Calu3 (cell line): ENCODE results near the gene TTBK2. TPM values are rescaled to one million over a fixed set of nuclear protein-coding genes. Genes with fewer than 3 reads are reported as not detected.

ENCODE experiments used
- BruUV-seq: library from RNA; stranded (reverse); fragments of 400-500 nt; replicated peaks from 2 replicates; lab custom pipeline; 2021; lab: Mats Ljungman, UMichigan
- CTCF ChIA-PET: fragments of 300-600 bp; sonication (Branson Sonifier 250); formaldehyde crosslinking; loops from one replicate; lab custom pipeline; 2022; ENCODE audit warnings: antibody characterized with exemption; lab: Charles Lee
- DNase-seq: peaks from one replicate; pipeline ENCODE4 v3.0.0; 2022
- H3K27ac Mint-ChIP-seq: one replicate; pipeline ENCODE4 v1.8.0; 2022; ENCODE audit warnings: mixed read lengths; ENCODE audit not compliant: unreplicated experiment
- H3K27me3 Mint-ChIP-seq: one replicate; pipeline ENCODE4 v1.8.0; 2022; ENCODE audit warnings: mixed read lengths; ENCODE audit not compliant: unreplicated experiment
- H3K36me3 Mint-ChIP-seq: one replicate; pipeline ENCODE4 v1.8.0; 2022; ENCODE audit warnings: mild to moderate bottlenecking, moderate library complexity, mixed read lengths; ENCODE audit not compliant: insufficient read depth, unreplicated experiment
- H3K4me1 Mint-ChIP-seq: one replicate; pipeline ENCODE4 v1.8.0; 2022; ENCODE audit warnings: mild to moderate bottlenecking, low read depth, mixed read lengths; ENCODE audit not compliant: unreplicated experiment
- H3K4me3 Mint-ChIP-seq: one replicate; pipeline ENCODE4 v1.8.0; 2022; ENCODE audit warnings: mild to moderate bottlenecking, low read depth, moderate library complexity, mixed read lengths; ENCODE audit not compliant: unreplicated experiment
- H3K9me3 Mint-ChIP-seq: one replicate; pipeline ENCODE4 v1.8.0; 2022; ENCODE audit warnings: low read depth, mixed read lengths; ENCODE audit not compliant: unreplicated experiment
- intact Hi-C: fragments of 100-400 bp; cut with micrococcal nuclease; formaldehyde crosslinking; loops from one replicate; pipeline ENCODE4 v1.10.0; 2022; ENCODE audit not compliant: unreplicated experiment
- total RNA-seq: library from RNA; stranded (reverse); gene quantifications from 2 replicates; pipeline ENCODE4 v1.2.3, GENCODE V29; 2022
- TF ChIP-seq, protein P1 (sequence below): fragments of 200-600 bp; IDR thresholded peaks from one replicate; pipeline ENCODE4 v1.8.0; 2022; ENCODE audit warnings: antibody characterized with exemption; ENCODE audit not compliant: unreplicated experiment

The TTBK2 gene
- total RNA-seq, 1 experiment from 2014 or later: 5.3 TPM

DNA sequence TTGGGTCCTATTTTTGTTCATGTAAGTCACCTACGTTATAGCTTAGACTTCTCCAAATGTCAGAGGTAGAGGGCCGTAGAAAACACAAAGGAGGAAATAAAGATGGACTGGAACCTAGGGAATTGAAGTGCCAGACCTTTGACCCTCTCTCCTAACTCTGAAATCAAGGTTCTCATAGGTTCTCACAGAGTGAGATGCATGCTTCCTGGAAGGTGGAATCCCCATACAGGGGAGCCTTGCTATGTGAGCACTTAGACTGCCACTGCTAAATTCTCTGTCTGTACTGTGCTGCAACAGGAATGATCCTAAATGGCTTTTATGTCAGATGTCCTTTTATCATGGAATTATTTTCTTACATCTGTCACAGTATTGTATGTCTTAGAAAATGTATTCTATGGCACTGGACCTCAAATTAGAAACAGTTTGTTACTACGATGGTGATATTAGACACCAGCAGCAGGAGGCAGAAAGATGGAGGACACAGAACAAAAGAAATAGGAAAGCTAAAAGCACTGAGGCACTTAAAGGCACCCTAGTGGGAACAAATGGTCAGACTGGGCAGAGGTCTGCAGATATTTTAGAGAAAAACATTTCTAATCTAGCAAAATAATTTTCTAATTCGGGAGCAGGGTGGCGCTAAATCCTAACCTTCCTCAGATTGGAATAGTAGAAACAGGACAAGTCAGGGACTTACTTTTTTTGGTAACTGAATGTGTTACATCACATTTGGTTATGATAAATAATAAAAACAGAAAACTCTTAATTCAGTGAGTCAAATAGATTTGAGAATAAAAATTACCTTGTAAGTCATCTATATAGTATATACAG is 123.4 kb downstream of the TTBK2 start:
- intact Hi-C loops: loop anchor here (5.0 kb wide), 1 partner anchor 120 kb away; no protein-coding TSS in a partner anchor
- CTCF ChIA-PET: no interaction called here
- no peak overlapping the region for H3K4me3 Mint-ChIP-seq
- no peaks in the 10 kb centered on the region for H3K4me1 Mint-ChIP-seq
- TF ChIP-seq, protein P1, sequence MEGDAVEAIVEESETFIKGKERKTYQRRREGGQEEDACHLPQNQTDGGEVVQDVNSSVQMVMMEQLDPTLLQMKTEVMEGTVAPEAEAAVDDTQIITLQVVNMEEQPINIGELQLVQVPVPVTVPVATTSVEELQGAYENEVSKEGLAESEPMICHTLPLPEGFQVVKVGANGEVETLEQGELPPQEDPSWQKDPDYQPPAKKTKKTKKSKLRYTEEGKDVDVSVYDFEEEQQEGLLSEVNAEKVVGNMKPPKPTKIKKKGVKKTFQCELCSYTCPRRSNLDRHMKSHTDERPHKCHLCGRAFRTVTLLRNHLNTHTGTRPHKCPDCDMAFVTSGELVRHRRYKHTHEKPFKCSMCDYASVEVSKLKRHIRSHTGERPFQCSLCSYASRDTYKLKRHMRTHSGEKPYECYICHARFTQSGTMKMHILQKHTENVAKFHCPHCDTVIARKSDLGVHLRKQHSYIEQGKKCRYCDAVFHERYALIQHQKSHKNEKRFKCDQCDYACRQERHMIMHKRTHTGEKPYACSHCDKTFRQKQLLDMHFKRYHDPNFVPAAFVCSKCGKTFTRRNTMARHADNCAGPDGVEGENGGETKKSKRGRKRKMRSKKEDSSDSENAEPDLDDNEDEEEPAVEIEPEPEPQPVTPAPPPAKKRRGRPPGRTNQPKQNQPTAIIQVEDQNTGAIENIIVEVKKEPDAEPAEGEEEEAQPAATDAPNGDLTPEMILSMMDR: no peak
- H3K27me3 Mint-ChIP-seq: no peaks in the 10 kb centered on the region
- no peak for DNase-seq
- no TSS peak for BruUV-seq
- no peak overlapping the region for H3K27ac Mint-ChIP-seq
- no peaks in the 10 kb centered on the region for H3K9me3 Mint-ChIP-seq
- no peaks in the 10 kb centered on the region for H3K36me3 Mint-ChIP-seq

DNA sequence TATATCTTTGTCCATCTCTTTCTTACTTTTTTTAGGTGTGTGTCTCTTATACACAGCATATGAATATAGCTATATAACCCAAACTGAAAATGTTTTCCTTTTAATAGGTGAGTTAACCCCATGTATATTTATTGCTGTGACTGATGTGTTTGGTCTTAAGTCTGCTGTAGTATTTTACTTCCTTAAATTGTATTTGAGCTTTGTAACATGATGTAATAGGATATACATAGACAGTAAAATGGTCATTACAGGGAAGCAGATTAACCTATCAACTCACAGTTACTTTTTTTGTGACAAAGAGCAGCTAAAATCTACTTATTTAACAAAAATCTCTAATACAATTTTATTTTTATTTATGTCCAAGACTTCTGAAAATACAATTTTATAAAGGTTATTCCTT is 131.9 kb downstream of the TTBK2 start:
- CTCF ChIA-PET: no interaction called here
- no peak for DNase-seq
- Mint-ChIP-seq H3K4me3 (no peak overlapping the region), H3K9me3 (no peaks in the 10 kb centered on the region), H3K27me3 (no peaks in the 10 kb centered on the region), H3K4me1 (no peaks in the 10 kb centered on the region), H3K36me3 (no peaks in the 10 kb centered on the region), H3K27ac (no peak overlapping the region)
- TF ChIP-seq, protein P1: no peak
- intact Hi-C loops: no loop called here
- BruUV-seq: no TSS peak

DNA sequence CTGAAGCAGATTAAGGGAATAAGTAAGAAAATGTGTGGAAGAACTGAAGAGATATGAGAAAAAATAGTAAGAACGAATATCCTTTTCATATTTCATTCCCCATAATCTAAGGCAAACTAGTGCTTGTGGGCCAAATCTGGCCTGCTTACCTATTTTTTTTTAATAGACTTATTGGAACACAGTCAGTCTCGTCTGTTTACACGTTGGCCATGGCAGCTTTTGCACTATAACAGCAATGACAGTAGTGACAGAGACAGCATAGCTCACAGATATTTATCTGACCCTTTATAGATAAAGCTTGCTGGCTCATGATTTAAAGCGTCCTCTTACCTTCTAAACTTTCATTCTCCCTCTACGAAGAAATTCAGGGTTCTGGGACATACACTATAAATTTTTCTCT is 133.6 kb downstream of the TTBK2 start:
- no peak for DNase-seq
- Mint-ChIP-seq H3K9me3 (no peaks in the 10 kb centered on the region), H3K27me3 (no peaks in the 10 kb centered on the region), H3K4me3 (no peak overlapping the region), H3K4me1 (no peaks in the 10 kb centered on the region), H3K36me3 (no peaks in the 10 kb centered on the region), H3K27ac (no peak overlapping the region)
- BruUV-seq: no TSS peak
- CTCF ChIA-PET: no interaction called here
- TF ChIP-seq, protein P1: no peak
- intact Hi-C loops: no loop called here

DNA sequence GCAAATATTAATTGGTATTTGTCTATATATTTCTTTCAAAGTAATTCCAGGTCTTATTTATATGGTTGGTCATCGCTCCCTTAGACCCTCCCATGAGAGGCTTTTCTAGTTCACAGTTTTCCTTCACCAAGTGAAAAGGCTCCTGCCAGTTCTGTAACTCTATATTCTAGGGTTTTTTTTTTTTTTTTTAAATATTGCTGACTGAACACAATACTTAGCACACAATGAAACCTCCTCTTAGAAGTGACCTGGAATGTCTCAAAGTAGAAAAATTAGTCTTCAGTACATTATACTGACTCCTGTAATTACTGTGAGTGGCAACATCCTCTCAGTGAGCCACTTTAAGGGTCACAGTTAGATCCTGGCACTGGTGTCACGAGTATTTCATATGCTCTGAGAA is 135.0 kb downstream of the TTBK2 start:
- TF ChIP-seq, protein P1: no peak
- H3K27ac Mint-ChIP-seq: no peak overlapping the region
- CTCF ChIA-PET: no interaction called here
- H3K36me3 Mint-ChIP-seq: no peaks in the 10 kb centered on the region
- intact Hi-C loops: no loop called here
- H3K27me3 Mint-ChIP-seq: no peaks in the 10 kb centered on the region
- H3K4me3 Mint-ChIP-seq: no peak overlapping the region
- BruUV-seq: no TSS peak
- no peaks in the 10 kb centered on the region for H3K4me1 Mint-ChIP-seq
- no peak for DNase-seq
- no peaks in the 10 kb centered on the region for H3K9me3 Mint-ChIP-seq
